Endothelial cell of umbilical vein (primary cell): ENCODE measurements around the gene NOP10. TPM values are rescaled to one million over a fixed set of nuclear protein-coding genes. Genes with fewer than 3 reads are reported as not detected.
A peak's percentile ranks its signal among the peaks of the same experiment; 100 is the strongest.

ENCODE experiments used
- BruUV-seq: library from RNA; stranded (reverse); fragments of 400-500 nt; replicated peaks from 2 replicates; lab custom pipeline; 2021; lab: Mats Ljungman, UMichigan
- CTCF ChIA-PET: fragments of 300-600, 350-600 bp; sonication (Branson Sonifier 250); formaldehyde crosslinking; loops from one replicate; lab custom pipeline; 2021; ENCODE audit warnings: antibody characterized with exemption, inconsistent platforms; lab: Charles Lee
- POLR2A ChIA-PET: fragments of 300-600, 350-600 bp; sonication (Branson Sonifier 250); formaldehyde crosslinking; loops from one replicate; lab custom pipeline; 2021; ENCODE audit warnings: antibody characterized with exemption, inconsistent platforms; lab: Charles Lee
- DNase-seq: peaks from one replicate; pipeline ENCODE4 v3.0.0-alpha.2; 2011; ENCODE audit warnings: low read depth, low spot score
- FAIRE-seq: peaks from 2 replicates; lab custom pipeline; 2011; peaks lifted over from hg19 to GRCh38; lab: Jason Lieb, UNC
- H2AFZ ChIP-seq: 2 replicates; pipeline ENCODE4 v1.6.0; 2012; ENCODE audit warnings: low read depth, low read length, control low read depth, inconsistent platforms
- H3K27ac ChIP-seq: 2 replicates; pipeline ENCODE4 v1.5.1; 2011; ENCODE audit warnings: low read depth, mild to moderate bottlenecking, control low read depth, low read length, moderate library complexity; ENCODE audit not compliant: insufficient read depth
- H3K27me3 ChIP-seq, 2 experiments: 2 replicates each; pipeline versions ENCODE4 v1.6.0 to v1.6.1; 2011; ENCODE audit warnings: low read length in 2 of 2, mixed read lengths in 1 of 2; ENCODE audit not compliant: control insufficient read depth in 2 of 2, insufficient read depth in 2 of 2
- H3K36me3 ChIP-seq, 2 experiments: 2 replicates in 1 of 2; 3 replicates in 1 of 2; pipeline ENCODE4 v1.5.1; 2011; ENCODE audit warnings: low read length in 2 of 2, mild to moderate bottlenecking in 1 of 2, moderate library complexity in 1 of 2; ENCODE audit not compliant: control insufficient read depth in 2 of 2, insufficient read depth in 2 of 2; ENCODE audit errors: extremely low read depth in 1 of 2
- H3K4me1 ChIP-seq: 3 replicates; pipeline ENCODE4 v1.5.1; 2011; ENCODE audit warnings: mild to moderate bottlenecking, low read length; ENCODE audit not compliant: control insufficient read depth, insufficient read depth; ENCODE audit errors: extremely low read depth
- H3K4me2 ChIP-seq: 2 replicates; pipeline ENCODE4 v1.6.1; 2011; ENCODE audit warnings: low read length, control low read depth, mixed read lengths; ENCODE audit not compliant: insufficient read depth
- H3K4me3 ChIP-seq, 3 experiments: fragments of 200-600 bp in 1 of 3; sonication (generic), shearing (Covaris generic) in 1 of 3; replicated peaks in 1 of 3; 2 replicates each; pipeline ENCODE4 v1.5.1; 2011 to 2016; ENCODE audit warnings: control low read depth in 3 of 3, low read length in 3 of 3, mild to moderate bottlenecking in 2 of 3, inconsistent platforms in 1 of 3, low read depth in 1 of 3, moderate library complexity in 1 of 3; ENCODE audit not compliant: insufficient read depth in 1 of 3
- H3K79me2 ChIP-seq: 2 replicates; pipeline ENCODE4 v1.6.0; 2012; ENCODE audit warnings: low read length, inconsistent platforms; ENCODE audit not compliant: control insufficient read depth, insufficient read depth
- H3K9ac ChIP-seq: replicated peaks from 2 replicates; pipeline ENCODE3; 2011; ENCODE audit warnings: low read length, control low read depth; ENCODE audit not compliant: insufficient read depth; ENCODE audit errors: extremely low read depth
- H3K9me1 ChIP-seq: replicated peaks from 3 replicates; pipeline ENCODE4 v1.6.0; 2011; ENCODE audit warnings: mild to moderate bottlenecking, low read length; ENCODE audit not compliant: control insufficient read depth, insufficient read depth; ENCODE audit errors: extremely low read depth
- H3K9me3 ChIP-seq: replicated peaks from 2 replicates; pipeline ENCODE4 v1.5.1; 2012; ENCODE audit warnings: low read length, inconsistent platforms; ENCODE audit not compliant: control insufficient read depth, insufficient read depth
- H4K20me1 ChIP-seq: replicated peaks from 2 replicates; pipeline ENCODE3; 2011; ENCODE audit warnings: mild to moderate bottlenecking, low read length; ENCODE audit not compliant: control insufficient read depth, insufficient read depth; ENCODE audit errors: extremely low read depth
- EZH2 ChIP-seq: IDR thresholded peaks from 2 replicates; pipeline ENCODE4 v1.6.1; 2012; ENCODE audit warnings: borderline replicate concordance, low read depth, mild to moderate bottlenecking, moderate library complexity, low read length, inconsistent platforms; ENCODE audit not compliant: severe bottlenecking
- FOS ChIP-seq: IDR thresholded peaks from 2 replicates; pipeline ENCODE4 v1.6.1; 2011; ENCODE audit warnings: mild to moderate bottlenecking, low read length, moderate library complexity, borderline replicate concordance; ENCODE audit not compliant: insufficient read depth
- JUN ChIP-seq: IDR thresholded peaks from 2 replicates; pipeline ENCODE4 v1.6.1; 2011; ENCODE audit warnings: borderline replicate concordance, low read depth; ENCODE audit not compliant: insufficient read length, insufficient read depth
- MYC ChIP-seq: IDR thresholded peaks from one replicate; pipeline ENCODE4 v1.6.1; 2011; ENCODE audit warnings: mild to moderate bottlenecking, low read depth, low read length
- dilution Hi-C: fragments of 300-500 bp; cut with MboI; formaldehyde crosslinking; loops from one replicate; pipeline ENCODE4 v1.15.0; 2019; ENCODE audit warnings: low sequenced_read_pairs; ENCODE audit not compliant: extremely low pct_ligation_motif_present
- intact Hi-C: fragments of 100-400 bp; cut with micrococcal nuclease; formaldehyde crosslinking; loops from one replicate; pipeline ENCODE4 v1.10.0; 2022
- polyA plus RNA-seq, 4 experiments: library from polyadenylated mRNA; depleted of rRNA in 3 of 4; stranded (reverse) in 3 of 4; unstranded in 1 of 4; fragments of >200 nt; gene quantifications; 2 replicates each; pipeline versions ENCODE4 v1.2.1 to v1.2.3, GENCODE V29; 2011 to 2012; ENCODE audit warnings: missing spikeins in 1 of 4
- total RNA-seq: library from RNA; stranded (reverse); gene quantifications from 2 replicates; pipeline ENCODE4 v1.2.3, GENCODE V29; 2021
- TF ChIP-seq, protein P1 (sequence below): IDR thresholded peaks from 2 replicates; pipeline ENCODE4 v1.6.1; 2011; ENCODE audit not compliant: insufficient read depth, insufficient read length
- TF ChIP-seq, protein P2 (sequence below), 2 donors: IDR thresholded peaks; 1 replicate in 1 of 2; 2 replicates in 1 of 2; pipeline ENCODE4 v1.5.1; 2011; ENCODE audit warnings: low read length in 2 of 2, mild to moderate bottlenecking in 2 of 2, moderate library complexity in 2 of 2, control low read depth in 1 of 2, inconsistent platforms in 1 of 2, low read depth in 1 of 2; ENCODE audit not compliant: insufficient read depth in 1 of 2; ENCODE audit errors: extremely low read depth in 1 of 2

Gene NOP10
- total and polyA plus RNA-seq, 2 donors (not counting 3 experiments of a cell fraction or from before 2014, with no cell fraction given): 225 to 710 TPM

- H3K9me3 ChIP-seq: no peaks in the 10 kb centered on the region
- H4K20me1 ChIP-seq: no peaks in the 10 kb centered on the region
- DNase-seq: peak; percentile 46
- H3K4me1 ChIP-seq: no peaks in the 10 kb centered on the region
- H3K9ac ChIP-seq: no peak overlapping the region
- intact Hi-C loops: no loop called here
- no peak overlapping the region for H3K4me3 ChIP-seq
- CTCF ChIA-PET: interaction anchor here (0.7 to 2.0 kb wide), 3 partner anchors 9 to 63 kb away, joined by 3 to 5 read pairs (median 4); no protein-coding TSS in a partner anchor
- no peak overlapping the region for H3K27ac ChIP-seq
- no peaks in the 10 kb centered on the region for H3K9me1 ChIP-seq
- no peak overlapping the region for H3K4me2 ChIP-seq
- TF ChIP-seq EZH2 (no peak), JUN (no peak), FOS (no peak), MYC (no peak)
- TF ChIP-seq, protein P1, sequence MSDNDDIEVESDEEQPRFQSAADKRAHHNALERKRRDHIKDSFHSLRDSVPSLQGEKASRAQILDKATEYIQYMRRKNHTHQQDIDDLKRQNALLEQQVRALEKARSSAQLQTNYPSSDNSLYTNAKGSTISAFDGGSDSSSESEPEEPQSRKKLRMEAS: no peak
- TF ChIP-seq, protein P2, sequence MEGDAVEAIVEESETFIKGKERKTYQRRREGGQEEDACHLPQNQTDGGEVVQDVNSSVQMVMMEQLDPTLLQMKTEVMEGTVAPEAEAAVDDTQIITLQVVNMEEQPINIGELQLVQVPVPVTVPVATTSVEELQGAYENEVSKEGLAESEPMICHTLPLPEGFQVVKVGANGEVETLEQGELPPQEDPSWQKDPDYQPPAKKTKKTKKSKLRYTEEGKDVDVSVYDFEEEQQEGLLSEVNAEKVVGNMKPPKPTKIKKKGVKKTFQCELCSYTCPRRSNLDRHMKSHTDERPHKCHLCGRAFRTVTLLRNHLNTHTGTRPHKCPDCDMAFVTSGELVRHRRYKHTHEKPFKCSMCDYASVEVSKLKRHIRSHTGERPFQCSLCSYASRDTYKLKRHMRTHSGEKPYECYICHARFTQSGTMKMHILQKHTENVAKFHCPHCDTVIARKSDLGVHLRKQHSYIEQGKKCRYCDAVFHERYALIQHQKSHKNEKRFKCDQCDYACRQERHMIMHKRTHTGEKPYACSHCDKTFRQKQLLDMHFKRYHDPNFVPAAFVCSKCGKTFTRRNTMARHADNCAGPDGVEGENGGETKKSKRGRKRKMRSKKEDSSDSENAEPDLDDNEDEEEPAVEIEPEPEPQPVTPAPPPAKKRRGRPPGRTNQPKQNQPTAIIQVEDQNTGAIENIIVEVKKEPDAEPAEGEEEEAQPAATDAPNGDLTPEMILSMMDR (IDR thresholded peaks at IDR 0.05; ENCODE audit: extremely low read depth in 1 of 2, insufficient read depth in 1 of 2, low read depth in 1 of 2, low read length in 2 of 2): no peak
- H2AFZ ChIP-seq: no peak overlapping the region
- POLR2A ChIA-PET: no interaction called here
- H3K79me2 ChIP-seq: no peaks in the 10 kb centered on the region
- BruUV-seq: no TSS peak
- dilution Hi-C loops: no loop called here
- FAIRE-seq: no peak
- no peaks in the 10 kb centered on the region for H3K27me3 ChIP-seq
- no peaks in the 10 kb centered on the region for H3K36me3 ChIP-seq
Measured at GRCh38 chr15:34304613-34305012, 38.3 kb downstream of the NOP10 start.
